OCI-LY7 (cell line): ENCODE results near the gene CORO2B. TPM values are rescaled to one million over a fixed set of nuclear protein-coding genes. Genes with fewer than 3 reads are reported as not detected.

ENCODE experiments used
- BruUV-seq: library from RNA; stranded (reverse); fragments of 400-500 nt; replicated peaks from 2 replicates; lab custom pipeline; 2021; lab: Mats Ljungman, UMichigan
- CTCF ChIA-PET: fragments of 300-600 bp; sonication (Branson Sonifier 250); formaldehyde crosslinking; loops from one replicate; lab custom pipeline; 2022; ENCODE audit warnings: antibody characterized with exemption; ENCODE audit not compliant: unreplicated experiment; lab: Charles Lee
- POLR2A ChIA-PET: fragments of 300-600 bp; sonication (Branson Sonifier 250); formaldehyde crosslinking; loops from one replicate; lab custom pipeline; 2022; ENCODE audit warnings: antibody characterized with exemption; lab: Charles Lee
- DNase-seq: peaks from one replicate; pipeline ENCODE4 v3.0.0-alpha.2; 2015; ENCODE audit warnings: low spot score
- H2AFZ ChIP-seq: fragments of 200-600 bp; sonication (generic), shearing (Covaris generic); 2 replicates; pipeline ENCODE4 v1.6.1; 2014; ENCODE audit warnings: mild to moderate bottlenecking, antibody characterized with exemption, low read length, moderate library complexity
- H3K27ac ChIP-seq: fragments of 200-600 bp; sonication (generic); 2 replicates; pipeline ENCODE4 v1.5.1; 2014; ENCODE audit warnings: mixed run types, low read depth, mild to moderate bottlenecking, moderate library complexity, low read length, inconsistent platforms; ENCODE audit not compliant: poor library complexity, severe bottlenecking
- H3K36me3 ChIP-seq: fragments of 200-600 bp; sonication (generic); 2 replicates; pipeline ENCODE4 v1.6.1; 2014; ENCODE audit warnings: mild to moderate bottlenecking, antibody characterized with exemption, low read length, moderate library complexity, mixed read lengths; ENCODE audit not compliant: insufficient read depth
- H3K4me1 ChIP-seq: fragments of 200-600 bp; sonication (generic); 2 replicates; pipeline ENCODE4 v1.5.1; 2014; ENCODE audit warnings: mild to moderate bottlenecking, low read length; ENCODE audit not compliant: insufficient read depth, poor library complexity, severe bottlenecking
- H3K4me2 ChIP-seq: fragments of 200-600 bp; sonication (generic); 2 replicates; pipeline ENCODE4 v1.6.1; 2014; ENCODE audit warnings: mild to moderate bottlenecking, low read length
- H3K4me3 ChIP-seq: fragments of 200-600 bp; sonication (generic); 2 replicates; pipeline ENCODE4 v1.5.1; 2014; ENCODE audit warnings: mild to moderate bottlenecking, low read depth, low read length; ENCODE audit not compliant: poor library complexity, severe bottlenecking
- H3K79me2 ChIP-seq: fragments of 200-600 bp; sonication (generic); 2 replicates; pipeline ENCODE4 v1.6.1; 2016; ENCODE audit warnings: low read depth, mild to moderate bottlenecking, low read length, moderate library complexity, mixed read lengths; ENCODE audit not compliant: insufficient read depth
- H3K9me2 ChIP-seq: fragments of 200-600 bp; sonication (generic); 2 replicates; pipeline ENCODE4 v1.6.1; 2016; ENCODE audit warnings: mild to moderate bottlenecking, low read length, mixed read lengths; ENCODE audit not compliant: insufficient read depth
- H3K9me3 ChIP-seq: fragments of 200-600 bp; sonication (generic); 2 replicates; pipeline ENCODE4 v1.6.1; 2014; ENCODE audit warnings: mild to moderate bottlenecking, mixed run types, low read length, mixed read lengths
- H4K20me1 ChIP-seq: fragments of 200-600 bp; sonication (generic); 2 replicates; pipeline ENCODE4 v1.6.1; 2014; ENCODE audit warnings: mild to moderate bottlenecking, antibody characterized with exemption, low read length, moderate library complexity, mixed read lengths; ENCODE audit not compliant: insufficient read depth
- CTCF ChIP-seq: fragments of 200-600 bp; sonication (generic); conservative IDR thresholded peaks from 2 replicates; pipeline ENCODE4 v1.5.1; 2014; ENCODE audit warnings: mild to moderate bottlenecking, antibody characterized with exemption, low read length, moderate library complexity, mixed read lengths
- EZH2phosphoT487 ChIP-seq: fragments of 200-600 bp; sonication (generic); IDR thresholded peaks from 2 replicates; pipeline ENCODE4 v1.6.1; 2018; ENCODE audit warnings: low read depth, borderline replicate concordance, mild to moderate bottlenecking, mixed run types, antibody characterized with exemption, low read length, moderate library complexity, mixed read lengths
- intact Hi-C: fragments of 100-400 bp; cut with micrococcal nuclease; formaldehyde crosslinking; loops from one replicate; pipeline ENCODE4 v1.10.0; 2022; ENCODE audit not compliant: unreplicated experiment
- total RNA-seq, 2 experiments: library from RNA; depleted of rRNA in 1 of 2; stranded (reverse); fragments of >200 nt in 1 of 2; shearing (Covaris generic) in 1 of 2; gene quantifications; 2 replicates each; pipeline ENCODE4 v1.2.3, GENCODE V29; 2014 to 2022

Gene CORO2B
- total RNA-seq, 2 experiments from 2014 or later: 7.4 to 12.5 TPM

GRCh38 chr15:68767833-68768232, 189.0 kb downstream of the CORO2B start:
- H3K4me3 ChIP-seq: no peak overlapping the region
- no peaks in the 10 kb centered on the region for H3K9me2 ChIP-seq
- CTCF ChIA-PET: no interaction called here
- intact Hi-C loops: no loop called here
- H3K4me2 ChIP-seq: no peak overlapping the region
- DNase-seq: no peak
- no TSS peak for BruUV-seq
- H3K27ac ChIP-seq: no peak overlapping the region
- TF ChIP-seq EZH2phosphoT487: no peak
- no peak for TF ChIP-seq CTCF
- no peaks in the 10 kb centered on the region for H3K79me2 ChIP-seq
- no peak overlapping the region for H2AFZ ChIP-seq
- H4K20me1 ChIP-seq: no peaks in the 10 kb centered on the region
- no peaks in the 10 kb centered on the region for H3K9me3 ChIP-seq
- H3K36me3 ChIP-seq: no peaks in the 10 kb centered on the region
- POLR2A ChIA-PET: interaction anchor here (1.2 kb wide), 1 partner anchor 11 kb away, joined by 3 read pairs; no protein-coding TSS in a partner anchor
- no peaks in the 10 kb centered on the region for H3K4me1 ChIP-seq

- Histone ChIP-seq H3K4me1 (no peaks in the 10 kb centered on the region), H3K9me2 (no peaks in the 10 kb centered on the region), H4K20me1 (no peaks in the 10 kb centered on the region), H3K4me2 (no peak overlapping the region), H3K27ac (no peak overlapping the region), H3K4me3 (no peak overlapping the region), H3K36me3 (no peaks in the 10 kb centered on the region), H3K79me2 (no peaks in the 10 kb centered on the region), H3K9me3 (no peaks in the 10 kb centered on the region), H2AFZ (no peak overlapping the region)
- no peak for DNase-seq
- ChIA-PET POLR2A (interaction anchor here (0.5 to 1.2 kb wide), 2 partner anchors 11 to 200 kb away, joined by 3 read pairs; no protein-coding TSS in a partner anchor), CTCF (no interaction called here)
- intact Hi-C loops: no loop called here
- TF ChIP-seq CTCF (no peak), EZH2phosphoT487 (no peak)
- BruUV-seq: no TSS peak
These were observed 189.5 kb downstream of the CORO2B start for GRCh38 chr15:68768321-68768720.

- ChIA-PET CTCF (no interaction called here), POLR2A (no interaction called here)
- no peak overlapping the region for H3K27ac ChIP-seq
- no peaks in the 10 kb centered on the region for H3K79me2 ChIP-seq
- DNase-seq: no peak
- BruUV-seq: no TSS peak
- H3K4me3 ChIP-seq: no peak overlapping the region
- H4K20me1 ChIP-seq: no peaks in the 10 kb centered on the region
- H3K36me3 ChIP-seq: no peaks in the 10 kb centered on the region
- H3K9me2 ChIP-seq: no peaks in the 10 kb centered on the region
- no peak overlapping the region for H2AFZ ChIP-seq
- H3K4me2 ChIP-seq: no peak overlapping the region
- no peaks in the 10 kb centered on the region for H3K4me1 ChIP-seq
- TF ChIP-seq CTCF: no peak
- no peak for TF ChIP-seq EZH2phosphoT487
- no peaks in the 10 kb centered on the region for H3K9me3 ChIP-seq
- intact Hi-C loops: no loop called here
These were observed 190.9 kb downstream of the CORO2B start for GRCh38 chr15:68769702-68770101.
